Measurements from ENCODE around the gene GNAI2. TPM values are rescaled to one million over a fixed set of nuclear protein-coding genes. Genes with fewer than 3 reads are reported as not detected.

The GNAI2 gene
- total RNA-seq, 1 experiment from 2014 or later, result 62.0 TPM

- Histone ChIP-seq H3K9me3 (no peaks in the 10 kb centered on the region), H3K36me3 (ENCODE audit: control insufficient read depth, insufficient read depth, low read length) (peaks cover 2% of the 10 kb centered on the region), H3K27me3 (replicated peaks; ENCODE audit: control insufficient read depth, insufficient read depth, low read length) (no peaks in the 10 kb centered on the region), H3K4me3 (ENCODE audit: low read depth, low read length) (no peak overlapping the region), H3K4me1 (peaks cover 55% of the 10 kb centered on the region)
- Mint-ChIP-seq H3K4me1 (ENCODE audit: low read depth, unreplicated experiment) (peaks cover 33% of the 10 kb centered on the region), H3K27me3 (ENCODE audit: insufficient read depth, unreplicated experiment) (no peaks in the 10 kb centered on the region), H3K36me3 (ENCODE audit: insufficient read depth, unreplicated experiment) (peaks cover 8% of the 10 kb centered on the region), H3K27ac (ENCODE audit: unreplicated experiment) (peak overlapping the region; percentile 45), H3K9me3 (ENCODE audit: unreplicated experiment) (no peaks in the 10 kb centered on the region), H3K4me3 (ENCODE audit: unreplicated experiment) (no peak overlapping the region)
- peak; percentile 80 to 92 for DNase-seq
- peak; percentile 92 to 97 for TF ChIP-seq CTCF (IDR thresholded peaks at IDR 0.05; ENCODE audit: insufficient read depth in 1 of 2, low read depth in 1 of 2, low read length in 1 of 2, severe bottlenecking in 1 of 2, unreplicated experiment in 1 of 2)
- intact Hi-C loops (cut with micrococcal nuclease; ENCODE audit: unreplicated experiment), result loop anchor here (1.0 to 2.0 kb wide), 5 partner anchors 9 to 81 kb away; no protein-coding TSS in a partner anchor
- no TSS peak for BruUV-seq (replicated peaks)
- POLR2A ChIA-PET, result no interaction called here
- CTCF ChIA-PET, result interaction anchor here (2.8 kb wide), 1 partner anchor 13 kb away, joined by 10 read pairs; no protein-coding TSS in a partner anchor
Measured at GRCh38 chr3:50272911-50273688, 37.1 kb downstream of the GNAI2 start.

DNA sequence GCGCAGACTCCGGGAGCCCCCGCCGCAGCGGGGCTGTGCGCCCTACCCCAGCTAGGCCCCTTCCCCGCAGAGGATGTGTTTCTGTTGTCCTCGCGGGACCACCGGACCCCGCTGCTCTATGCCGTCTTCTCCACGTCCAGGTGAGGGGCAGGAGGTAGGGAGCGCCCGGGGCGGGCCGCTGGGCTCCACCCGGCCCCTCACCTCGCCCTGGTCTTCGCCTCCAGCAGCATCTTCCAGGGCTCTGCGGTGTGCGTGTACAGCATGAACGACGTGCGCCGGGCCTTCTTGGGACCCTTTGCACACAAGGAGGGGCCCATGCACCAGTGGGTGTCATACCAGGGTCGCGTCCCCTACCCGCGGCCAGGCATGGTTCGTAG is 37.7 kb downstream of the GNAI2 start:
- Mint-ChIP-seq H3K9me3 (ENCODE audit: unreplicated experiment) (no peaks in the 10 kb centered on the region), H3K27ac (ENCODE audit: unreplicated experiment) (peak overlapping the region; percentile 18), H3K4me1 (ENCODE audit: low read depth, unreplicated experiment) (peaks cover 27% of the 10 kb centered on the region), H3K27me3 (ENCODE audit: insufficient read depth, unreplicated experiment) (no peaks in the 10 kb centered on the region), H3K4me3 (ENCODE audit: unreplicated experiment) (no peak overlapping the region), H3K36me3 (ENCODE audit: insufficient read depth, unreplicated experiment) (peaks cover 8% of the 10 kb centered on the region)
- Histone ChIP-seq H3K36me3 (ENCODE audit: control insufficient read depth, insufficient read depth, low read length) (peaks cover 2% of the 10 kb centered on the region), H3K9me3 (no peaks in the 10 kb centered on the region), H3K4me3 (ENCODE audit: low read depth, low read length) (no peak overlapping the region), H3K27me3 (replicated peaks; ENCODE audit: control insufficient read depth, insufficient read depth, low read length) (no peaks in the 10 kb centered on the region), H3K4me1 (peaks cover 50% of the 10 kb centered on the region)
- no peak for DNase-seq
- intact Hi-C loops (cut with micrococcal nuclease; ENCODE audit: unreplicated experiment), result loop anchor here (1.0 to 2.0 kb wide), 6 partner anchors 9 to 81 kb away; no protein-coding TSS in a partner anchor
- POLR2A ChIA-PET, result no interaction called here
- CTCF ChIA-PET, result interaction anchor here (2.8 kb wide), 1 partner anchor 13 kb away, joined by 10 read pairs; no protein-coding TSS in a partner anchor
- no TSS peak for BruUV-seq (replicated peaks)
- TF ChIP-seq CTCF (IDR thresholded peaks at IDR 0.05; ENCODE audit: insufficient read depth in 1 of 2, low read depth in 1 of 2, low read length in 1 of 2, severe bottlenecking in 1 of 2, unreplicated experiment in 1 of 2), result no peak

DNA sequence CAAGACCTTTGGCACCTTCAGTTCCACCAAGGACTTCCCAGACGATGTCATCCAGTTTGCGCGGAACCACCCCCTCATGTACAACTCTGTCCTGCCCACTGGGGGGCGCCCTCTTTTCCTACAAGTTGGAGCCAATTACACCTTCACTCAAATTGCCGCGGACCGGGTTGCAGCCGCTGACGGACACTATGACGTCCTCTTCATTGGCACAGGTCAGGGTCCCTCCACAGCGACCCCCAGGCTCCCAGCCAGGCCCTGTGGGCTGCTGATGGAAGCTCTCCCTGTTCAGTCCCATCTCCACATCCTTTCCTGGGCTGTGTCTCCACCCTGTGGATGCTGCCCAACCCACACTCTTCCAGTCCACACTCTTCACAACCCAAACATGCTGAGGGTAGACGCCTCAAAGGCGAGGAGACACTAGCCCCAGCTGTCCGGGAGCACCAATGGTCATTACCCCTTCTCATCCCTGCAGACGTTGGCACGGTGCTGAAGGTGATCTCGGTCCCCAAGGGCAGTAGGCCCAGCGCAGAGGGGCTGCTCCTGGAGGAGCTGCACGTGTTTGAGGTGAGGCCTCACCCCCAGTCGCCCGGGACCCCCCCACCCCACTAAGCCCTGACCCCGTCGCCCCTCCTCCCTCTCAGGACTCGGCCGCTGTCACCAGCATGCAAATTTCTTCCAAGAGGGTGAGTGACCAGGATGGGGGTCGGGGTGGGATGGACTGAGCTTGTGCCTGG is 38.5 kb downstream of the GNAI2 start:
- no peak overlapping the region for H3K4me3 ChIP-seq (ENCODE audit: low read depth, low read length)
- H3K27me3 Mint-ChIP-seq (ENCODE audit: insufficient read depth, unreplicated experiment), result no peaks in the 10 kb centered on the region
- no peaks in the 10 kb centered on the region for H3K9me3 ChIP-seq
- H3K27ac Mint-ChIP-seq (ENCODE audit: unreplicated experiment), result peak overlapping the region; percentile 18
- TF ChIP-seq CTCF (IDR thresholded peaks at IDR 0.05; ENCODE audit: insufficient read depth in 1 of 2, low read depth in 1 of 2, low read length in 1 of 2, severe bottlenecking in 1 of 2, unreplicated experiment in 1 of 2), result peak; percentile 54 to 74
- H3K4me1 ChIP-seq, result peaks cover 41% of the 10 kb centered on the region
- POLR2A ChIA-PET, result no interaction called here
- H3K27me3 ChIP-seq (replicated peaks; ENCODE audit: control insufficient read depth, insufficient read depth, low read length), result no peaks in the 10 kb centered on the region
- no peaks in the 10 kb centered on the region for H3K9me3 Mint-ChIP-seq (ENCODE audit: unreplicated experiment)
- no TSS peak for BruUV-seq (replicated peaks)
- peak in 1 of 2 experiments; percentile 70 for DNase-seq
- peaks cover 2% of the 10 kb centered on the region for H3K36me3 ChIP-seq (ENCODE audit: control insufficient read depth, insufficient read depth, low read length)
- intact Hi-C loops (cut with micrococcal nuclease; ENCODE audit: unreplicated experiment), result loop anchor here (1.0 kb wide), 1 partner anchor 50 kb away; no protein-coding TSS in a partner anchor
- peaks cover 19% of the 10 kb centered on the region for H3K4me1 Mint-ChIP-seq (ENCODE audit: low read depth, unreplicated experiment)
- CTCF ChIA-PET, result interaction anchor here (0.6 to 1.3 kb wide), 2 partner anchors 16 to 114 kb away, joined by 4 to 8 read pairs; no protein-coding TSS in a partner anchor
- H3K36me3 Mint-ChIP-seq (ENCODE audit: insufficient read depth, unreplicated experiment), result peaks cover 8% of the 10 kb centered on the region
- no peak overlapping the region for H3K4me3 Mint-ChIP-seq (ENCODE audit: unreplicated experiment)
